Measurements from ENCODE around the gene RHBDD3.

Gene RHBDD3

GRCh38 chr22:29313126-29313575 is 45.4 kb upstream of the RHBDD3 start:
- peak; percentile 46 for TF ChIP-seq CTCF (IDR thresholded peaks at IDR 0.05; ENCODE audit: borderline replicate concordance, control extremely low read depth, extremely low read depth, insufficient read depth, missing control alignments)
- in situ Hi-C loops (cut with MboI; ENCODE audit: low sequenced_read_pairs, unreplicated experiment) = no loop called here
- peak; percentile 73 for DNase-seq (ENCODE audit: low spot score)

GRCh38 chr22:29312218-29313125 is 44.7 kb upstream of the RHBDD3 start:
- DNase-seq (ENCODE audit: low spot score) = peak; percentile 36
- no peak for TF ChIP-seq CTCF (IDR thresholded peaks at IDR 0.05; ENCODE audit: borderline replicate concordance, control extremely low read depth, extremely low read depth, insufficient read depth, missing control alignments)
- in situ Hi-C loops (cut with MboI; ENCODE audit: low sequenced_read_pairs, unreplicated experiment) = no loop called here

GRCh38 chr22:29311464-29312217 is 43.9 kb upstream of the RHBDD3 start:
- DNase-seq (ENCODE audit: low spot score) = peak; percentile 31
- in situ Hi-C loops (cut with MboI; ENCODE audit: low sequenced_read_pairs, unreplicated experiment) = no loop called here
- no peak for TF ChIP-seq CTCF (IDR thresholded peaks at IDR 0.05; ENCODE audit: borderline replicate concordance, control extremely low read depth, extremely low read depth, insufficient read depth, missing control alignments)

- in situ Hi-C loops (cut with MboI; ENCODE audit: low sequenced_read_pairs, unreplicated experiment) = no loop called here
- no peak for TF ChIP-seq CTCF (IDR thresholded peaks at IDR 0.05; ENCODE audit: borderline replicate concordance, control extremely low read depth, extremely low read depth, insufficient read depth, missing control alignments)
- DNase-seq (ENCODE audit: low spot score) = peak; percentile 91
Observed at GRCh38 chr22:29310863-29311339, 43.1 kb upstream of the RHBDD3 start.

- DNase-seq (ENCODE audit: low spot score) = peak; percentile 42
- in situ Hi-C loops (cut with MboI; ENCODE audit: low sequenced_read_pairs, unreplicated experiment) = no loop called here
- TF ChIP-seq CTCF (IDR thresholded peaks at IDR 0.05; ENCODE audit: borderline replicate concordance, control extremely low read depth, extremely low read depth, insufficient read depth, missing control alignments) = no peak
Observed at GRCh38 chr22:29310065-29310862, 42.5 kb upstream of the RHBDD3 start.

All from GM13976 (cell line).